GM18907 (cell line): Measurements from ENCODE around the gene FGF22.
"Not testable (repeated sequence)": the region's sequence is repeated elsewhere in the genome, so short reads cannot be mapped to it uniquely, and the experiment has no call there.

Source experiments
- ATAC-seq: cut with Tn5 transposase; IDR thresholded peaks from one replicate; pipeline ENCODE4 v1.9.1; 2021; ENCODE audit warnings: mild to moderate bottlenecking, moderate library complexity; ENCODE audit not compliant: unreplicated experiment

FGF22 gene

DNA sequence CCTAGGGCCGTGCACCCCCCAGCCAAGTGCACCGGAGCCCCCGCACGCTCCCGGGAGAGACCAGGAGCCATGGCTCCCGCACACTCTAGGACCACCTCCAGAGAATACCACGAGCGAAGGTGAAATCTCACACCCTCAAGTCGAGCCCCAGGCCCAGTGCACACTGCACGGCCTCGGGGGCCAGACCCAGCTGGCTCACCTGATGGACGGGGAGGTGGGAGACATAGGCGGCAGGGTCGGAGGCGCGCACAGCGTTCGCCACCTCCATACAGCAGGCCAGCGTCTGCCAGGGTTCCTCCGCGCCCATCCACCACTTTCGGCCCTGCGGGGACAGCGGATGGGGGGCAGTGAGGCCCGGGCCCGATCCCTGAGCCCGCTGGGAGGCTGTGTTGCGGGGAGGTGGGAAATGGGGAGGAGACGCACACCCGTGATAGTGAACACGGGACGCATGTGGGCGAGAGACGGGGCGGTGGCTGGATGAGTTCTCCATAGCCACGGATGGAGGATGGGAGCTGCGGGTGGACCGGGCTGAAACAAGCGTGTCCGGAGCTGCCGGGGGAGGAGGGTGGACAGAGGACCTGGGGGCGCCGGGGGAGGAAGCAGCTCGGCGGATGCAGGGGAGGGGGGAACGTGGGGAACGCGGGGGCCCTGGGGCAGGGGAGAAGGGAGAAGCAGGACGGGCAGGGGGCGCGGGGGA, 19.4 kb upstream of the FGF22 start:
- ATAC-seq = no peak

DNA sequence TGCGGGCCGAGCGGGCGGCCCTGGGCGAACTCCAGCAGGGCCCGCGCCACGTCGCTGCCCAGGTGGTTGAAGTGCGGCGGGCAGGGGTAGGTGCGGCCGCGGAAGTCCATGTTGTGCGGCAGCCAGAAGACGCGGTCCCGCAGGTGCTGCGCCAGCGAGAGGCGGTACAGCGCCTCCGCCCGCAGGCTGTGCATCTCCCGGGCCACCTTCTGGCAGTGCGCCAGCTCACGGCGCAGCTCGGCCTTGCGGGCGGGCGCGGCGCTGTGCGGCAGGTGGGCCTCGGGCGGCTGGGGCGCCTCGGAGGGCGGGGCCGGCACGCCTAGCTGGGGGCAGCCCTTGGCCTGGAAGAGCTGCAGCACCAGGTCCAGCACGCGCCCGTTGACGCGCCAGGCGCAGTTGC, 18.5 kb upstream of the FGF22 start:
- not testable (repeated sequence) for ATAC-seq

DNA sequence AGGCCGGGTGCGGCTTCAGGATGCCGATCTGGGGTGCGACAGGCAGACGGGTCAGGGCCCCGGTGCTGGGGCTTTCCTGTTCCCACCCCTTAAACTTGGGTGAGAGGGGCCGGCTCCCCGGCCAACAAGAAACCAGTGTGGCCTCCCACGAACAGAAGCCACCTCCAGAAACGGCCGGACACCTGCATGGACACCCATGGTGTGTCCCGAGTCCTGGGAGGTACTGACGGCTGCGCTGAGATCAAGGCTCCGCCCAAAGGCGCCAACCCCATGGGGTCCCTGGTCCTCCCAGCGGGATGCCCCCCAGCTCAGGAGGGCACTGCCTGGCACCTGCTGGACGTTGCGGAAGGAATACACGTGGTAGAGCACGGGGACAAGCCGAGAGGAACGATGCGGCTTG, 17.9 kb upstream of the FGF22 start:
- ATAC-seq = no peak

DNA sequence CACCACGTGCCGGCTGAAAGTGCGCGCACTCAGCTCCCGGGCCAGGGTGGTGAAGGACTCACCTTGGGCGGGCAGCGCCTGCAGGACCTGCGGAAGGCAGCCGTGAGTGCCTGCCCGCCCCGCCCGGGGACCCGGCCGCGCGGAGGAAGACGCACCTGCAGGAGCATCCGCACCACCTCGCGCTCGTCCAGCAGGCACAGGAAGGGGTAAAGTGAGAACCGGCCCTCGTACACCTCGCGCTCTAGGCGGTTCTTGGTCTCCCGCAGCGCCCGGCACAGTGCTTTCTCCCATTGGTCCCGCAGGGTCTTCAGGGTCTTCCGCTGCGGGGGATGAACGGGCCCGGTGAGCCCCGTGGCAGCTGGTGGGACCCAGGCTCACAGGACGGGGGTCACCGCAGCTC, 17.0 kb upstream of the FGF22 start:
- no peak for ATAC-seq

DNA sequence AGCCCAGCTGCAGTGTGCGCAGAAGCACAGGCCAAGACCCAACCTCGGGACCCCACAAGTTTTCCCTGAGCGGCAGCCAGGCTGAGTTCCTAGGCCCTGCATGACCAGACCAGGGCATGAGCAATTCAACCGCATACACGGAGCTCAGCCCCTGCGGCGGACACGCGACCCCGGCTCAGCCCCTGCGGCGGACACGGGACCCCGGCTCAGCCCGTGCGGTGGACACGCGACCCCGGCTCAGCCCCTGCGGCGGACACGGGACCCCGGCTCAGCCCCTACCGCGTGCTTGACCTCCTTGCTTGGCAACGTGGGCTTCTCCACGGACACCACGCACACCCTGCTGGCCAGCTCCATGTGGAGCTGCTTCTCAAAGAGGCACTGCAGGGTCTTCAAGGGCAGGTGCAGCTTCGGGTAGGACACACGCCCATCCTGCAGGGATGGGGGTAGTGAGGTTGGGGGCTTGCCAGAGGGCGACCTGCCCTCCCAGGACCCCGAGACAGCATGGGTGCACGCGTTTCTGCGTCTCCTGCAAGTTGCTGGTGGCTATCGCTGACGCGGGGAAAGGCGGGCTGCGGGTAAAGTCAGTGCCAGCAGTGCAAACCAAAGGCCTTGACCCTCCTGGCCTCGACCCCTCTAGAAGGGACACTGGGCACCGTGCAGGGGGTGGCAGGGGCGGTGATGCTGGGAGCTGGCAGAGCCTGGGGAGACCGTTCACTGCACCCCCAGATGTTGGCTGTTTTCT, 16.3 kb upstream of the FGF22 start:
- ATAC-seq = no peak

DNA sequence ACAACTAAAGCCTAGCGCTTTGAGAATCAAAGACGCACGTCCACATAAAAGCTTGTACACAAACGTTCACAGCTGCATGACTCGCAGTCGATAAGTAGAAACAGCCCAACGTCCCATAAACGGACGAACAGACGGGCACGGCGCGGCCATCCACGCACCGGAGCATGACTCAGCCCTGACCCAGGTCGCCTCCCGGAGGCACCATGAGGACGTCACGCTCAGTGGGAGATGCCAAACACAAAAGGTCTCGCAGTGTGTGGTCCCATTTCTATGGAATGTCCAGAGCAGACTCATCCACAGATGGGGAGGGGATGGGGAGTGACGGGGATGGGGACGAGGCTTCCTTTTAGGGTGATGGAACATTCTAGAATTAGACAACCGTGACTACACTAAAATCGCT, 15.7 kb upstream of the FGF22 start:
- ATAC-seq = no peak

DNA sequence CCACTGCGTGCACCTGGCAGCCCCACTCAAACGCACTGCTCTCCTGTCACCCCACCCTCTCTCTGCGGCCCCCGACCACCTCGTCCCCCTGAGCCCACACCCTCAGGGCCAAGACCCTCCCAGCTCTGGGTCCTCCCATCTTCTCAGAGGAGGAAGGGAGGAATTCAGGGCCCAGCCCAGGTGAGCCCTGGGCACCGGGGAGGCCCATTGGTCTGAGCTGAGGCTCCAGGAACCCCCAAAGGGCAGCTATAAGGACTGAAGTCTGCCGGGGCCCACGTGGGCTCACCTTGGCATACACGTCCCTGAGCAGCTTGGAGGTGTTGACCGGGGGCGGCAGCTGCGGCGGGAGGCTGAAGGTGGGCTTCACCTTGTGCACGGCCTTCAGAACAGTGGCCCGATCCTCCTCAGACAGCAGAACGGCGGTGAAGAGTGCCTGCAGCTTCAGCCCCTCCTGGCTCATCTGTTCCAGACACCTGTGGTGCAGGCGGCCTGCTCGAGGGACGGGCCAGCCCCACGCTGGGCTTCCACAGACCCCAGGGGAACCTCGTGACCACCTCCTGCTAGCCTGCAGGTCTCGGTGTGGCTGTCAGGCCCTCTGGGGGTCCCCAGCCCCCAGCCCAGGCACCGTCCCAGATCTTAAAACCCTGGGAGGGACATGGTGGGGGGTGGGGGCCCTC, 15.1 kb upstream of the FGF22 start:
- no peak for ATAC-seq

DNA sequence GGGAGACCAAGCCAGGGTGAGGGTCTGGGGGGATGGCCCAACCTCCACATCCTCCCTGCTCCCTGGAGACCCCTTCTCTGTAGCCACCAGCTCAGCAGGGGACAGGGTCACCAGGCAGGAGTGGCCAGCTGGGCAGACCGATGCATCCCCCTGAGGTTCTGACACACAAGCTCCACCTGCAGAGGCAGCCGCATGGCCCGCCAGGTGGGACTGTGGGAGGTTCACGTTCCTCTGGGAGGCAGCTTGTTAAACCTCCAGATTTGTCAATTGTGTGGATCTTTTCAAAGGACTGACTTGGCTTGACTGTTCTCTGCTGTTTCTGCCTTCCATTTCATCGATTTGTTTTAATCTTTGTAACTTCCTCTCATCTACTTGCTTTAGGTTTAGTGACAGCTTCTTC, 14.4 kb upstream of the FGF22 start:
- no peak for ATAC-seq

DNA sequence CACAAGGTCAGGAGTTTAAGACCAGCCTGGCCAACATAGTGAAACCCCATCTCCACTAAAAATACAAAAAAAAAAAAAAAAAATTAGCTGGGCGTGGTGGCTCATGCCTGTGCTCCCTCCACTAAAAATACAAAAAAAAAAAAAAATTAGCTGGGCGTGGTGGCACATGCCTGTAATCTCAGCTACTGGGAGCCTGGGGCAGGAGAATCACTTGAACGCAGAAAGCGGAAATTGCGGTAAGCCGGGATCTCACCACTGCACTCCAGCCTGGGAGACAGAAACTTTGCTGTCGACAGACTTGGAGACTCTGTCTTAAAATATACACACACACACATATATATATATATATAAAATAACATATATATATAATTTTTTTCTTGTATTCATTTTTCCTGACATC, 13.1 kb upstream of the FGF22 start:
- not testable (repeated sequence) for ATAC-seq

DNA sequence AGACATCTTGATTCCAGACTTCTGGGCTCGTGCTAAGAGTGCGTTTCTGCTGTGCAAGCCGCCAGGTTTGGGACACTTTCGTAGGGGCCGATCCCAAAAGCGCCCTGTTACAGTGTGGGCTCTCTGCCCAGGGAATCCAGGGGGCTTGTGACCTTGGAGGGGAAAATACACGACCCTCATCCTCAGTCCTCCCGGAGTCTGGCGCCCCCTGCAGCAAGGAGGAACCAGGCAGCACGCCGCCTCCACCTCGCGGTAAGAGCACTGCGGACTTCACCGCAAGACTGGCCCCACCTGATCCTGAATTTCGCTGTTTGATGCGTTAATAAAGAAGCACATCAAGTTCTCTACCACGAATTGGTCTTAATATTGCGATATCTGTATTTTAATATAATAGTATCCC, 11.5 kb upstream of the FGF22 start:
- no peak for ATAC-seq

DNA sequence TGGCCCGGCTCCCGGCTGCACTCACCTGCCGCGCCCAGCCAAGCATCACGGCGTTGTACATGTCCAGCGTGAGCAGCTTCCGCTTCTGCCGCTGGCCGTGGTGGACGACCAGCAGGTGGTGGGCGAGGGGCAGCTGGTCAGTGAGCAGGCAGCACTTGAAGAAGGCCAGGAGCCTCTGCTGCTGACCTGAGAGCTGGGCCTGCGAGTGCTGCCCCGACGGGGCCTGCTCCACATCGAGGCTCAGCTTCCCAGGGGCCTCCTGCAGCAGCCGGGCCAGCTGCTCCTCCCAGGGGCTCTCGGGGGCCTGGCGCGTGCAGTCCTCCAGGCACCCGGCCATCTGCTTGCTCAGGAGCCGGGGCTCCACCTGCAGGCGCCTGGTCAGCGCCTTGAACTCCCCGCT, 10.2 kb upstream of the FGF22 start:
- ATAC-seq = not testable (repeated sequence)

DNA sequence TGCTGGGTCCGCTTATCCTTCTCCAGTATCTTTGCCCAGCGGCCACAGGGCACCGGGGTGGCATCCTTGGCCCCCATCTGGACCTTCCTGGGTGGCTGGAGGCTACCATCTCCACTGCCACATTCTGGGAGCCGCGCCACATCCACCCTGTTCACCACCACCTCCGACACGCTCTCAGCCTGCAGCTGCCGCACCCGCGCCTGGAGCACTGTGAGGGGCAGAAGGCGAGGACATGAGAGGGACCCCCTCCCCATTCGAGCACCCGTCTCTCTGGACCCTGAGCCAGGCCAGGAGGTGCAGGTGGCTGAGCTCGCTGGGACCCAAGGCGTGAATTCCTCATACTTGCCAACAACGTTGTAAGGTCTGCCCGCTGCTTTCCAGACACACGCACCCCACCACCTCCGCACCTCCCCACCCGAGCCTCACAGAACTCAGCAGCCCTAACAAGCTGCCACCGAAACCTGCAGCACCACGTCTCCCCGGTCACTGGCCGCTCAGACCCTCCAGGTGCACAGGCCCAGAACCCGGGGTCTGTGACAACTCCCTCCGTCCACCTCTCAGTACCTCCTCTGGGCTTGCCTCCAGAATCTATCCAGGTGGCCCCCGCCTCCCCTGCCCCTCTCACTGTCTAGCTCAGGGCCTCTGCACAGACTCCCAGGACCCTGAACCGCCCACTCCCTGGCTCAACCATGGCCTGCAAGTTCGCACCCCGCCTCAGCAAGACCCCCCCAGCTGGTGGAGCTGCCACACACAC, 9.5 kb upstream of the FGF22 start:
- no peak for ATAC-seq

DNA sequence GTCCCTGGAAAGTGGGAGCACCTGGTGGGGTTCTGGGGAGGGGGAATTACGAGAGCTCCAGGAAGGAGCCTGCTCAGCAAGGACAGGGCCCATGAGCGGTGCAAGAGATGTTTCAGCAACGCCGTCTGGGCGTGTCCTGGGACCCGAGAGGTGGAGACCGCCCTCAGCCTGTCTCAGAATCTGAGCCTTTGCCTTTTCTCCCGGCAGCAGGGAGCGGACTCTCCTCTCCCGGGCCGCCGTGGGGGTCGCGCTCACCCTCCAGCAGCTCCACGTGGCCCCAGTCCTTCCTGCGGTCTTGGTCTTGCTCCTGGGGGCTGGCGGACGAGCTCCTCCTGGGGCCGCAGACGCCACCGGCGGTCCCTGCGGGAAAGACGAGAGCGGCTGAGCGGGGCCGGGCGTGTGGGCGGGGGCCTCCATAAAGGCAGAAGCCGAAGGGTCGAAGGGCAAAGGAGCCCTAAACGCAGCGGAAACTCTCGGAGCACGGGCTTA, 7.1 kb upstream of the FGF22 start:
- ATAC-seq = peak; percentile 14

DNA sequence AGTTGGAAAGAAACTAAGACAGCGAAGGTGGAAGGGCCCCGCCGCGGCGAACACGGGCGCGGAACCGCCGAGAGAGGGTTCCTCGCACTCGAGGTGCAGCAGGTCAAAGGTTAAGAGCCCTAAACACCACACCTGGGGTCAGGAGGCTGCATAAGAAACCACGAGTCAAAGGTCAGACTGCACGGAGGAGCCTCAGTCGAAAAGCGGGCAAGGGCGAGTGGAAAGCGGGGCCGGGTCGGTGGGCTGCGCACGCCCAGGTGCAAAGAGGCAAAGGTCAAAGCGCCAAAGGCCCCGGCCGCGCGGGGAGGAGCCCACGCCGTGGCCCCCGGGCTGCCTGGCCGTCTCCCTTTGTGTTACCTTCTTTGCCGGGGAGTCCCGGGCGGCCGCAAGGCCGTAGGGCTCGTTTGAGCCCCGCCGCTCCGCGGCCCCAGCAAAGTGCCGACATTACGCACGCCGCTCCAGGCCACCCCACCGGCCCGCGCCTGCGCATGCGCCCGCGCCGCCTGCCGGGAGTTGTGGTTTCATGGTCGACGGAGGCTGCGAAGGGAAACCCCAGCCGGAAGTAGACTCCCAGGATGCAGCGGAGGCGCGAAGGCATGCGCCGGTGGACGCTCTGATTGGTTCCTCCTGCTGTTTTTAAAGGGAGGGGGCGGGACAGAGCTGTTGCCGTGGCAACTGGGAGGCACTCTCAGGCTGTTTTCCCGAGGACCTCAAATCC, 6.5 kb upstream of the FGF22 start, which contains the start of gene POLRMT:
Gene POLRMT, minus strand, starts transcription at position 470 of the 718 bp plus-strand sequence. Its CDS starts 25 bp downstream, at position 445.
- peak; percentile 74 for ATAC-seq

DNA sequence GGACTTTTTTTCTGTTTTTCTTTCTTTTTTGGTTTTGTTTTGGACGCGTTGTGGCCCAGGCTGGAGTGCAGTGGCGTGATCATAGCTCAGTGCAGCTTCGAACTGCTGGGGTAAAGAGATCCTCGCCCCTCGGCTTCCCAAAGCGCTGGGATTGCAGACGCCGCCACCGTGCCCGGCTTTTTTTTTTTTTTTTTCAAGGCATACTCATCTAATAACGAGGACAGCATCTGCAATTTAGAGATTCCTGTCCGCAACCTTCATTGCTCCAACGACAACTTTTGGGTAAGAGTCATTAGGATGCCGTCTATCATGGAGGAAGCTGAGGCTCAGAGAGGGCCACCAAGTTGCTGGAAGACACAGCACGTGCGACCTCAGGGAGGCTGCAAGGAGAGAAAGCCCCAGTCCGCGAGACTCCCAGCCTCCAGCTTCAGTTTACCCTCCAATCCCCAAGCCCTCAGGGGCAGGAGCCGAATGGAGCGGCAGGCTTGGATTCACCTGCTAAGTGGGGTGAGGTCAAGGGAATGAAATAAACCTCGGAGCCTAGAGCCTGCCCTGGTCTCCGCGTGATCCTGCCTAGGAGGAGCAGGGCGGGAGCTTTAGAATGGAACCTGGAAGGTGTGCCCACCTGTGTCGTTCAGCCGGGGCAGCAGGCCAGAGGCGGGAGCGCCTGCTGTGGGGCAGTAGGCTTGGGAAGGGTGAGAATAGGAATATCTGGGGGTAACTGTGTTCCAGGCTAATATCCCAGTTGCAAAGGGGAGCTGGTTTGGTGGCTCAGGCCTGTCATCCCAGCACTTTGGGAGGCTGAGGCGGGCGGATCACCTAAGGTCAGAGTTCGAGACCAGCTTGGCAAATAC, 5.7 kb upstream of the FGF22 start:
- ATAC-seq = no peak

DNA sequence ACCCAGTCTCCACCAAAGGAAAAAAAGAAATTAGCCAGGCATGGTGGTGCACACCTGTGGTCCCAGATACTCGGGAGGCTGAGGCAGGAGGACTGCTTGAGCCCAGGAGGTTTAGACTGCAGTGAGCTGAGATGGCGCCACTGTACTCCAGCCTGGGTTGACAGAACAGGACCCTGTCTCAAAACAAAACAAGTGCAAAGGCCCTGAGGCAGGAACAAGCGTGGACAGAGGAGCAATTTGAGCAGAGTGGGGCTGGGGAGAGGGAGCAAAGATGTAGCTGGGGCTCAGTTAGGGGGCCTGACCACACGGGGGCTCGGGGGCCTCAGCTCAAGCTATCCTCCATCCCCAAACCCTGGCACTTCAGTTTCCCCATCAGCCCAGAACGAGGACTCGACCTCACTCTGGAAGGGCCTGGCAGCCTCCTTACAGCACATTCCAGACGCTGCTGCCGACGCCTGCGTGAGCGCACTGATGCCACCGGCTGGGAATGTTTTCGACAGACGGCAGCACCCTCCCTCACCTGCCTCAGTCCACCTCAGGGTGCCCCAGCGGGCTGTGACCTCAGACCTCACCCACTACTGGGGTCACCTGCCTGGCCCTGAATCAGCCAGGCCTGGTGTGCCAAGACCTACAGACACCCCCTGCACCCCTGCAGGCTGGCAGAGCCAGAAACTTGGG, 4.6 kb upstream of the FGF22 start:
- no peak for ATAC-seq

DNA sequence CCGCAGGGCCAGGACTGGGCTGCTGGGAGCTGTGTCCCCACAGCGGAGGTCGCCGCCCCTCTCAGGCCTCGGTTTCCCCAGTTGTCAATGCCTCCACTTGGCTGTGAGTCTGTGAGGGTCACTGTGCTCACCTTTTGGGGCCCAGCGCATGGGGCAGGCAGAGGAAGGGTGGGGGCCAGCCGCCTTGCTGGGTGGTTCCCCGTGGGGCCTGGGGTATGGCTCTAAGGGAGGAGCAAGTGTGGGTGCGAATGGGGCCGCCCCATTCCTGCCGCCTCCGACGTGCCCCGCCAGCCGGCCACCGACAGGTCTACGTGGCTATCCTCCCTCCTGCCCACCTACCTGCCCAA, 800 bp upstream of the FGF22 start:
- ATAC-seq = no peak

DNA sequence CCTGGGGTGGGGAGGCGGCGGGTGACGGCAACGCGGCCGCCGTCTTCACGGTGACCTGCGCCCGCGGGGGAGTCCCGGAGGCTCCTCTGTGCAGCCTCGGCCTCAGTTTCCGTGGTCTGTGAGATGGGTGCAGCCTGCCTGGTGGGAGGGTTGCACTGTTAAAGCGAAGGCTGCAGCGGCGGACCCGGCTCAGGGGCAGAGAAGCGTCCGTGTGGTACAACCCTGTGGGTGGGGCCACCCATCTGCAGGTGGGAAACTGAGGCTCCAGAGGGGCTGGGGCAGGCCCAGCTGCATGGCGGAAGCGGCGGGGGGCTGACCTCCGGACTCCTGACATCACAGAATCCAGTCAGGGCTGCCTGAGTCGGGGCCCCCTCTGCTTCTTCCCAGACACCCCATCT, 481 bp downstream of the FGF22 start:
- ATAC-seq = no peak

DNA sequence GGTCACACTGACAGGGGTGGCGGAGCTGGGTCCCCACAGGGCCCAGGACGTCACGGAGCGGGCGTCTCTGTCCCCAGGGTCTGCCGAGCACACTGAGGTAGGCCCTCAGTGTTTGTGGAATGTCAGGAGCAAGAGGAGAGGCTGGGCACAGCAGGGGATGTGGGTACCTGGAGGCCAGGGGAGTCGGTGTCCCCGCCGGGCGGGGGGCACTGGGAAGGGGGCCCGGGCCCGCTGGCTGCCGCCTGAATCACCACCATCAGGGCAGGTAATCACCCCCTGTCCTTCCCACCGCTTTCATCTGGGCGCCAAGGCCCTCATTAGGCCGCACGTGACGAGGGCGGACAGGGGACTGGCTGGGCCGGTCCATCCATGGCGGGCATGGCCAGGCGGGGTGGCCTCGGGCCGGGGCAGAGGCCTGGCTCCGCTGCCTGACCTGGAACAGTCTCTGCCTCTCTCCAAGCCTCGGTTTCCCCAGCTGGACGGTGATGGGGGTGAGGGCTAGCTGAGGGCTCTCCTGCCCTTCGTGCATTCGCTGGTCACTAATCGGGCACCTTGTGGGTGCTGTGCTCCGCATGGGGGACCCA, 1.0 kb downstream of the FGF22 start:
- no peak for ATAC-seq
